Lung (tissue), 12 donors: ENCODE measurements around the gene MAD2L1. TPM values are rescaled to one million over a fixed set of nuclear protein-coding genes. Genes with fewer than 3 reads are reported as not detected.

Experiments used
- ATAC-seq: fragments of 200-7000 bp; cut with Tn5 transposase; one replicate; pipeline ENCODE4 v1.9.1; 2020; ENCODE audit warnings: moderate number of reproducible peaks; ENCODE audit not compliant: insufficient read depth, low FRiP score
- DNase-seq, 3 donors: peaks; one replicate each; pipeline ENCODE4 v3.0.0-alpha.2; 2013 to 2017
- H3K27ac ChIP-seq, 2 donors: one replicate each; pipeline ENCODE4 v1.5.1; 2013; ENCODE audit warnings: mild to moderate bottlenecking in 2 of 2, moderate library complexity in 2 of 2, control low read depth in 1 of 2, inconsistent platforms in 1 of 2, low read depth in 1 of 2, low read length in 1 of 2
- H3K27me3 ChIP-seq, 3 donors: one replicate each; pipeline ENCODE4 v1.5.1; 2013; ENCODE audit warnings: low read length in 2 of 3; ENCODE audit not compliant: control insufficient read depth in 3 of 3, insufficient read depth in 3 of 3
- H3K36me3 ChIP-seq, 4 donors: one replicate each; pipeline ENCODE4 v1.5.1; 2013; ENCODE audit warnings: low read length in 4 of 4, mild to moderate bottlenecking in 1 of 4, moderate library complexity in 1 of 4; ENCODE audit not compliant: control insufficient read depth in 4 of 4, insufficient read depth in 4 of 4
- H3K4me1 ChIP-seq, 5 donors: one replicate each; pipeline ENCODE4 v1.5.1; 2013; ENCODE audit warnings: low read length in 5 of 5, mild to moderate bottlenecking in 2 of 5, moderate library complexity in 1 of 5; ENCODE audit not compliant: control insufficient read depth in 5 of 5, insufficient read depth in 5 of 5
- H3K4me3 ChIP-seq: one replicate; pipeline ENCODE4 v1.5.1; 2013; ENCODE audit warnings: mild to moderate bottlenecking, control low read depth, moderate library complexity
- H3K9ac ChIP-seq, 2 donors: one replicate each; pipeline ENCODE4 v1.5.1; 2013; ENCODE audit warnings: low read length in 2 of 2, control low read depth in 1 of 2; ENCODE audit not compliant: insufficient read depth in 1 of 2
- H3K9me3 ChIP-seq, 4 donors: one replicate each; pipeline ENCODE4 v1.5.1; 2013; ENCODE audit warnings: low read length in 3 of 4, mild to moderate bottlenecking in 1 of 4, moderate library complexity in 1 of 4; ENCODE audit not compliant: control insufficient read depth in 4 of 4, insufficient read depth in 3 of 4
- WGBS, 2 donors: extraction: QIAGEN DNeasy Blood & Tissue Kit; methylation state at CpG; one replicate each; pipeline ENCODE4 v1.1.7; 2013; 5-methylcytosine and 5-hydroxymethylcytosine counted together
- polyA plus RNA-seq, 2 donors: library from polyadenylated mRNA; stranded (reverse); fragments of 200-250 nt; gene quantifications; one replicate each; pipeline ENCODE4 v1.2.1, GENCODE V29; 2013
- total RNA-seq, 2 donors: library from RNA; depleted of rRNA in 1 of 2; stranded (reverse); fragments of >200 nt in 1 of 2; gene quantifications; one replicate each; pipeline ENCODE4 v1.2.1, GENCODE V29; 2014 to 2021
- TF ChIP-seq, protein P1 (sequence below): IDR thresholded peaks from 2 replicates; pipeline ENCODE4 v1.5.1; 2012; ENCODE audit warnings: mild to moderate bottlenecking; ENCODE audit errors: control extremely low read depth, extremely low read depth
- donor health status: control.
- donor health status: control.
- donor health status: Bipolar disorder and iron deficiency.
- donor health status: healthy.
- donor health status: DM: yes; HTN: yes; CAD: no.

MAD2L1 gene
- total and polyA plus RNA-seq, 4 donors, result 2.3 to 5.9 (median 2.8) TPM

DNA sequence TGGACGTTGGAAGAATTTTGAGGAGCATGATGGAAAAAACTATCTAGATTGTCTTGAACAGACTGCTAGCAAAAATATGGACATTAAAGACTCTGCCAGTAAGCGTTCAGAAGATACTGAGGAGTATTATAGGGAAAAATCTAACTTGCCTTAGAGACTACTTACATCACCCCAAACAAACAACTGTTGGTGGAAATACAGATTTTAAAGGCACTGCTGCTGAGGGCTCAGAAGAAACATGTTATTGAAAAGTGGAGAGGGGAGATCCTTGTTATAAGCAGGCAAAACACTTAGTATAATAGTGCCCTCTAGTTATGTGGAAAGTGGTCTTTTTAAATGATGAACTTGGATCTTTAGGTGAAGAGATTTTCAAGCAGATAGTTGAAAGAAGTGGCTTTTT lies 29.2 kb downstream of the MAD2L1 start:
- Histone ChIP-seq H3K9ac (no peak overlapping the region), H3K27me3 (no peaks in the 10 kb centered on the region), H3K36me3 (no peaks in the 10 kb centered on the region), H3K9me3 (no peaks in the 10 kb centered on the region), H3K4me3 (no peak overlapping the region), H3K27ac (no peak overlapping the region), H3K4me1 (no peaks in the 10 kb centered on the region)
- WGBS, 2 donors, result 75 to 81% methylated on average over 2 of the region's 2 CpGs
- ATAC-seq (no peak), DNase-seq (peak in 1 of 3 donors; percentile 42)
- TF ChIP-seq, protein P1, sequence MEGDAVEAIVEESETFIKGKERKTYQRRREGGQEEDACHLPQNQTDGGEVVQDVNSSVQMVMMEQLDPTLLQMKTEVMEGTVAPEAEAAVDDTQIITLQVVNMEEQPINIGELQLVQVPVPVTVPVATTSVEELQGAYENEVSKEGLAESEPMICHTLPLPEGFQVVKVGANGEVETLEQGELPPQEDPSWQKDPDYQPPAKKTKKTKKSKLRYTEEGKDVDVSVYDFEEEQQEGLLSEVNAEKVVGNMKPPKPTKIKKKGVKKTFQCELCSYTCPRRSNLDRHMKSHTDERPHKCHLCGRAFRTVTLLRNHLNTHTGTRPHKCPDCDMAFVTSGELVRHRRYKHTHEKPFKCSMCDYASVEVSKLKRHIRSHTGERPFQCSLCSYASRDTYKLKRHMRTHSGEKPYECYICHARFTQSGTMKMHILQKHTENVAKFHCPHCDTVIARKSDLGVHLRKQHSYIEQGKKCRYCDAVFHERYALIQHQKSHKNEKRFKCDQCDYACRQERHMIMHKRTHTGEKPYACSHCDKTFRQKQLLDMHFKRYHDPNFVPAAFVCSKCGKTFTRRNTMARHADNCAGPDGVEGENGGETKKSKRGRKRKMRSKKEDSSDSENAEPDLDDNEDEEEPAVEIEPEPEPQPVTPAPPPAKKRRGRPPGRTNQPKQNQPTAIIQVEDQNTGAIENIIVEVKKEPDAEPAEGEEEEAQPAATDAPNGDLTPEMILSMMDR, result no peak

DNA sequence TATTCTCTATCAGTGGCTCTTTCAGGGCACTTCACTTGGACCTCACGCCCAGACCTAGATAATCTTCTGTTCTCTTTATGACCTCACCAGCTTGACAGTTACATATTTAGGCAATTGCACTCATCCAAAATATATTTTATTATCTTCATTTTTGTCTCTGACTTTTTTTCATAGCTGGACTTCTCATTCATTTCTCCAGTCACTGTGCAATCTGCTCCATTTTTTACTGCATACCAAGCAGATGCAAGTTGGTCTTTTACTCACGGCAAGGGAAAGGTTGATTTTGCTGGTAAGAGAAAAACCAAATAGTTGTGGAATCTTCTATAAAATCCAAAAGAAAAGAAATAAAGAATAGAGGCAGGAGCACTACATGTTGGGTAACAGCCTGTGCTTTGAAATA lies 31.7 kb downstream of the MAD2L1 start:
- Histone ChIP-seq H3K4me1 (no peaks in the 10 kb centered on the region), H3K9ac (no peak overlapping the region), H3K27ac (no peak overlapping the region), H3K4me3 (no peak overlapping the region), H3K27me3 (no peaks in the 10 kb centered on the region), H3K36me3 (no peaks in the 10 kb centered on the region), H3K9me3 (no peaks in the 10 kb centered on the region)
- TF ChIP-seq, protein P1, result no peak
- ATAC-seq, result no peak
- WGBS, 2 donors, result 69 to 80% methylated on average over 2 of the region's 2 CpGs
- no peak for DNase-seq

DNA sequence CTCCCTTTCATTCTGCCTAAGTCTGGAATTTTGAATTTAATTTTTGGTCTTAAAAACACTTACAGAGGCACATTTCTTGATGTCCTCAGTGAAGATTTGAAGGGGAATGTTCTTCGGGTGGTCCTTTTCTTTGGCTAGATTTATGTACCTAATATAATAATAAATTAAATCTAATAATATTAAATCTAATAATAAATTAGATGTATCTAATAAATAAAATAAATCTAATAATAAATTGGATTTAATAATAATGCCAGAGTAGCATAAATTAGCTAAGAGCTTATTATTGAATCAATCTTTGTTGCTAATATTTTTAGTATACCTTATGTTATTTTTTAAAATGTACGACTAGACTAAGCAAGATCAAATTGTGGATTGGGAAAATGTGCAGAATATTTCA lies 39.8 kb downstream of the MAD2L1 start:
- ATAC-seq, result no peak
- 97% methylated on average over 2 of the region's 2 CpGs for WGBS, 2 donors
- Histone ChIP-seq H3K27ac (no peak overlapping the region), H3K9ac (no peak overlapping the region), H3K4me1 (no peaks in the 10 kb centered on the region), H3K27me3 (no peaks in the 10 kb centered on the region), H3K36me3 (no peaks in the 10 kb centered on the region), H3K4me3 (no peak overlapping the region), H3K9me3 (no peaks in the 10 kb centered on the region)
- TF ChIP-seq, protein P1, result no peak
- DNase-seq, result no peak

DNA sequence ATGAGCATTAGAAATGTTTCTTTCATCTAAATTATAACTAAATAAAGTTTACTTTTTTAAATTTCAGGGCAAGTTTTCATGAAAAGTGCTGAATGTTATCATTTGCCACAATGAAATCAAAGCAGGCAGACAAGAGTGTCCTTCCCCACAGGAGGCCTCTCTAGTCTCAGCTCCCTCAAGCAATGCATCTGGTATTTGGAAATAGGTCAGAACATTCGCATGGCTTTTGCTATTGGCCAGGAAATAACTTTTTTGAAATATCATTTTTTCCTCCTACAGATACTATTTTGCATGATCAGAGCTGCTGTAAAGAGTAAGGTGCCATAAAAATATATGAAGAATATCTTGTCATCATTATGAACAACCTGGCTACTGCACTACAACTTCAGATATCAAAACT lies 41.1 kb downstream of the MAD2L1 start:
- WGBS, 2 donors, result 70 to 86% methylated on average over 1 of the region's 1 CpG
- no peaks in the 10 kb centered on the region for H3K4me1 ChIP-seq
- DNase-seq, result peak in 1 of 3 donors; percentile 24
- no peaks in the 10 kb centered on the region for H3K27me3 ChIP-seq
- no peak overlapping the region for H3K9ac ChIP-seq
- H3K4me3 ChIP-seq, result no peak overlapping the region
- no peaks in the 10 kb centered on the region for H3K36me3 ChIP-seq
- ATAC-seq, result no peak
- TF ChIP-seq, protein P1, result no peak
- no peaks in the 10 kb centered on the region for H3K9me3 ChIP-seq
- no peak overlapping the region for H3K27ac ChIP-seq
